Loucy (cell line): Measurements from ENCODE around the gene VEPH1.

Experiments used
- H2AFZ ChIP-seq: fragments of 200-600 bp; sonication (generic); 2 replicates; pipeline ENCODE4 v1.6.0; 2016; ENCODE audit warnings: antibody characterized with exemption, mild to moderate bottlenecking, low read length, moderate library complexity
- H3F3A ChIP-seq: fragments of 200-600 bp; 2 replicates; pipeline ENCODE4 v1.6.0; 2016; ENCODE audit warnings: antibody characterized with exemption, low read depth, mild to moderate bottlenecking
- H3K27me3 ChIP-seq: fragments of 200-600 bp; sonication (generic); 2 replicates; pipeline ENCODE4 v1.6.1; 2014; ENCODE audit warnings: low read length, mild to moderate bottlenecking; ENCODE audit not compliant: insufficient read depth, poor library complexity, severe bottlenecking
- H3K36me3 ChIP-seq: fragments of 200-600 bp; sonication (generic); 2 replicates; pipeline ENCODE4 v1.6.1; 2016; ENCODE audit warnings: low read length; ENCODE audit not compliant: insufficient read depth
- H3K4me1 ChIP-seq: fragments of 200-600 bp; sonication (generic); 2 replicates; pipeline ENCODE4 v1.5.1; 2014; ENCODE audit warnings: low read length, mild to moderate bottlenecking; ENCODE audit not compliant: insufficient read depth, poor library complexity, severe bottlenecking
- H3K4me2 ChIP-seq: fragments of 200-600 bp; sonication (generic); 2 replicates; pipeline ENCODE4 v1.6.0; 2014; ENCODE audit warnings: antibody characterized with exemption, low read length, low read depth, mild to moderate bottlenecking; ENCODE audit not compliant: poor library complexity, severe bottlenecking
- H3K4me3 ChIP-seq: fragments of 200-600 bp; sonication (generic); 2 replicates; pipeline ENCODE4 v1.5.1; 2014; ENCODE audit warnings: low read length, mild to moderate bottlenecking, mixed read lengths; ENCODE audit not compliant: poor library complexity, severe bottlenecking
- H3K79me2 ChIP-seq: fragments of 200-600 bp; sonication (generic); 2 replicates; pipeline ENCODE4 v1.6.1; 2014; ENCODE audit warnings: low read length; ENCODE audit not compliant: insufficient read depth
- H3K9ac ChIP-seq: fragments of 200-600 bp; sonication (generic); 2 replicates; pipeline ENCODE4 v1.6.0; 2014; ENCODE audit warnings: mild to moderate bottlenecking, low read depth, low read length, moderate library complexity; ENCODE audit not compliant: poor library complexity, severe bottlenecking
- H3K9me2 ChIP-seq: fragments of 200-600 bp; sonication (generic); replicated peaks from 2 replicates; pipeline ENCODE4 v1.6.1; 2016; ENCODE audit warnings: low read depth, low read length, mixed read lengths
- H3K9me3 ChIP-seq: fragments of 200-600 bp; sonication (generic); 2 replicates; pipeline ENCODE4 v1.6.1; 2014; ENCODE audit warnings: mild to moderate bottlenecking, antibody characterized with exemption, low read length, low read depth; ENCODE audit not compliant: insufficient read depth
- H4K20me1 ChIP-seq: fragments of 200-600 bp; sonication (generic); 2 replicates; pipeline ENCODE4 v1.6.0; 2014; ENCODE audit warnings: antibody characterized with exemption, low read length, mild to moderate bottlenecking; ENCODE audit not compliant: insufficient read depth, poor library complexity, severe bottlenecking
- CTCF ChIP-seq: fragments of 200-600 bp; sonication (generic); conservative IDR thresholded peaks from 2 replicates; pipeline ENCODE4 v1.5.1; 2014; ENCODE audit warnings: mild to moderate bottlenecking, antibody characterized with exemption, low read length
- EZH2phosphoT487 ChIP-seq: fragments of 200-600 bp; IDR thresholded peaks from 2 replicates; pipeline ENCODE4 v1.6.1; 2018; ENCODE audit warnings: antibody characterized with exemption, mild to moderate bottlenecking, moderate library complexity, borderline replicate concordance

VEPH1 gene

GRCh38 chr3:157356541-157356940 lies 146.7 kb downstream of the VEPH1 start:
- no peak for TF ChIP-seq CTCF
- no peak for TF ChIP-seq EZH2phosphoT487
- H3K79me2 ChIP-seq: no peaks in the 10 kb centered on the region
- H2AFZ ChIP-seq: 0 out of 2 replicates have a peak overlapping the region, but pooled peaks have one; percentile 55
- no peaks in the 10 kb centered on the region for H3K9me3 ChIP-seq
- H3K36me3 ChIP-seq: no peaks in the 10 kb centered on the region
- peak overlapping the region; percentile 14 for H3K4me3 ChIP-seq
- H3F3A ChIP-seq: peaks cover 3% of the 10 kb centered on the region
- H3K9ac ChIP-seq: no peak overlapping the region
- H3K9me2 ChIP-seq: no peaks in the 10 kb centered on the region
- no peaks in the 10 kb centered on the region for H4K20me1 ChIP-seq
- no peaks in the 10 kb centered on the region for H3K27me3 ChIP-seq
- peak overlapping the region; percentile 52 for H3K4me2 ChIP-seq
- H3K4me1 ChIP-seq: peaks cover 42% of the 10 kb centered on the region

GRCh38 chr3:157355276-157355675 lies 147.9 kb downstream of the VEPH1 start:
- Histone ChIP-seq H3K27me3 (no peaks in the 10 kb centered on the region), H3K36me3 (no peaks in the 10 kb centered on the region), H3K4me3 (no peak overlapping the region), H3K9ac (no peak overlapping the region), H3K4me1 (peaks cover 39% of the 10 kb centered on the region), H3K4me2 (peak overlapping the region; percentile 52), H4K20me1 (no peaks in the 10 kb centered on the region), H3F3A (peaks cover 3% of the 10 kb centered on the region), H3K9me3 (no peaks in the 10 kb centered on the region), H3K9me2 (no peaks in the 10 kb centered on the region), H2AFZ (no peak overlapping the region), H3K79me2 (no peaks in the 10 kb centered on the region)
- TF ChIP-seq EZH2phosphoT487 (no peak), CTCF (no peak)

GRCh38 chr3:157354722-157355121 lies 148.5 kb downstream of the VEPH1 start:
- peak overlapping the region; percentile 52 for H3K4me2 ChIP-seq
- TF ChIP-seq CTCF (peak; percentile 84), EZH2phosphoT487 (no peak)
- H3K79me2 ChIP-seq: no peaks in the 10 kb centered on the region
- no peak overlapping the region for H3K9ac ChIP-seq
- H3K9me3 ChIP-seq: no peaks in the 10 kb centered on the region
- no peaks in the 10 kb centered on the region for H3K36me3 ChIP-seq
- H4K20me1 ChIP-seq: no peaks in the 10 kb centered on the region
- H3F3A ChIP-seq: peaks cover 3% of the 10 kb centered on the region
- H3K4me1 ChIP-seq: peaks cover 36% of the 10 kb centered on the region
- peak overlapping the region; percentile 26; the same call in 1 of the 2 replicates for H2AFZ ChIP-seq
- no peaks in the 10 kb centered on the region for H3K27me3 ChIP-seq
- no peaks in the 10 kb centered on the region for H3K9me2 ChIP-seq
- peak overlapping the region; percentile 10 for H3K4me3 ChIP-seq
